Progenitor cell of endocrine pancreas (in vitro differentiated cells): ENCODE measurements around the gene APOLD1. TPM values are rescaled to one million over a fixed set of nuclear protein-coding genes. Genes with fewer than 3 reads are reported as not detected.
"Not testable (repeated sequence)": the region's sequence is repeated elsewhere in the genome, so short reads cannot be mapped to it uniquely, and the experiment has no call there.

Experiments
- DNase-seq: peaks from one replicate; pipeline ENCODE4 v3.0.0; 2021; ENCODE audit warnings: low spot score; ENCODE audit not compliant: unreplicated experiment
- H3K27ac Mint-ChIP-seq: 2 replicates; pipeline ENCODE4 v1.8.0; 2021; ENCODE audit warnings: mild to moderate bottlenecking, moderate library complexity, mixed read lengths
- H3K27me3 Mint-ChIP-seq: 2 replicates; pipeline ENCODE4 v1.8.0; 2021; ENCODE audit warnings: mixed read lengths
- H3K36me3 Mint-ChIP-seq: 2 replicates; pipeline ENCODE4 v1.8.0; 2022; ENCODE audit warnings: mixed read lengths; ENCODE audit not compliant: insufficient read depth
- H3K4me1 Mint-ChIP-seq: 2 replicates; pipeline ENCODE4 v1.8.0; 2021; ENCODE audit warnings: low read depth, mixed read lengths
- H3K4me3 Mint-ChIP-seq: 2 replicates; pipeline ENCODE4 v1.8.0; 2021; ENCODE audit warnings: low read depth, mild to moderate bottlenecking, moderate library complexity, mixed read lengths
- H3K9me3 Mint-ChIP-seq: 2 replicates; pipeline ENCODE4 v1.8.0; 2021; ENCODE audit warnings: low read depth, mixed read lengths
- CTCF ChIP-seq: fragments of 200-600 bp; sonication (generic); IDR thresholded peaks from one replicate; pipeline ENCODE4 v1.5.0; 2021; ENCODE audit warnings: antibody characterized with exemption, mild to moderate bottlenecking; ENCODE audit not compliant: unreplicated experiment
- total RNA-seq: library from RNA; stranded (reverse); gene quantifications from 2 replicates; pipeline ENCODE4 v1.2.1, GENCODE V29; 2021

Gene APOLD1
- total RNA-seq, 1 donor from 2014 or later, result 5.4 TPM

- H3K4me3 Mint-ChIP-seq, result no peak overlapping the region
Measured at GRCh38 chr12:12803186-12803585, 17.7 kb downstream of the APOLD1 start.

DNA sequence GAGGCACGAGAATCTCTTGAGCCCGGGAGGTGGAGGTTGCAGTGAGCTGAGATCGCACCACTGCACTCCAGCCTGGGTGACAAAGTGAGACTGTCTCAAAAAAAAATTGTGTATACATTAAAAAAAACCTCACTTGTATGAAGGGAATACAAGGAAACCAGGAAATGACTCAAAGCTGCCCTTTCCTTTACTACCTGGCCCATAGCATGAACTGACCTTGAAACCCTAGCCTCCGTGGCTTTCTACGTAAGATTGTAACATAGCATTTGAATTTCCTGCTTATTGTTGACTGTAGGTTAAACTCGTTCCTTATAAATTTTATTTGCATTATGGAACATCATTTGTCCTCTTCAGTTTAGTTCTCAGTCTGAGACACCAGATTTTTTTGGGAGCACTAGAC, 18.6 kb downstream of the APOLD1 start:
- Mint-ChIP-seq H3K9me3 (no peaks in the 10 kb centered on the region), H3K36me3 (no peaks in the 10 kb centered on the region), H3K27ac (no peak overlapping the region), H3K4me1 (peaks cover 8% of the 10 kb centered on the region), H3K4me3 (no peak overlapping the region), H3K27me3 (peaks cover 5% of the 10 kb centered on the region)
- no peak for TF ChIP-seq CTCF
- no peak for DNase-seq

More at GRCh38 chr12:12803186-12803585, 17.7 kb downstream of the APOLD1 start:
- Mint-ChIP-seq H3K27me3 (peaks cover 5% of the 10 kb centered on the region), H3K4me1 (peaks cover 5% of the 10 kb centered on the region), H3K27ac (peak overlapping the region; percentile 20), H3K36me3 (no peaks in the 10 kb centered on the region), H3K9me3 (no peaks in the 10 kb centered on the region)
- no peak for TF ChIP-seq CTCF
- DNase-seq, result no peak

DNA sequence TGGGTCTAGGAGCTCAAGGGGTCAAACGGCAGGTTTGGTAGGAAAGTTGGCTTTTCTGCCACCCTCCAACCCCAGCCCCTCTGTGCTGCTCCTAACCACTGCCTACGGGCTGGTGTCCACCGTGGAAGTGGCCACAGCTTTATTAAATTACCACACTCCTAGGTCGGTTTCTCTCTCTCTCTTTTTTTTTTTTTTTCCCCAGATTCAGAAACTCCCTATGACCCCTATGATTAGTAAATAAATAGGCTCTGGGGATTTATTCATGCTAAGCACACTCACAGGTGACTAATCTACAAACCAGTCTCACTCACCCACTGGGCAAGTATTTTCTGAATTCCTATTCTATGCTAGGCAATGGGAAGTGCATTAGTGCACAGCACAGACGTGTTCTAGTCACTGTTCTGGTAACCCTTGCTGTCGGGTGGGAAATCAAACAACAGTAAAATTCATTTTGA, 19.0 kb downstream of the APOLD1 start:
- Mint-ChIP-seq H3K27ac (no peak overlapping the region), H3K4me1 (peaks cover 8% of the 10 kb centered on the region), H3K27me3 (peaks cover 5% of the 10 kb centered on the region), H3K36me3 (no peaks in the 10 kb centered on the region), H3K9me3 (no peaks in the 10 kb centered on the region), H3K4me3 (no peak overlapping the region)
- no peak for DNase-seq
- no peak for TF ChIP-seq CTCF

DNA sequence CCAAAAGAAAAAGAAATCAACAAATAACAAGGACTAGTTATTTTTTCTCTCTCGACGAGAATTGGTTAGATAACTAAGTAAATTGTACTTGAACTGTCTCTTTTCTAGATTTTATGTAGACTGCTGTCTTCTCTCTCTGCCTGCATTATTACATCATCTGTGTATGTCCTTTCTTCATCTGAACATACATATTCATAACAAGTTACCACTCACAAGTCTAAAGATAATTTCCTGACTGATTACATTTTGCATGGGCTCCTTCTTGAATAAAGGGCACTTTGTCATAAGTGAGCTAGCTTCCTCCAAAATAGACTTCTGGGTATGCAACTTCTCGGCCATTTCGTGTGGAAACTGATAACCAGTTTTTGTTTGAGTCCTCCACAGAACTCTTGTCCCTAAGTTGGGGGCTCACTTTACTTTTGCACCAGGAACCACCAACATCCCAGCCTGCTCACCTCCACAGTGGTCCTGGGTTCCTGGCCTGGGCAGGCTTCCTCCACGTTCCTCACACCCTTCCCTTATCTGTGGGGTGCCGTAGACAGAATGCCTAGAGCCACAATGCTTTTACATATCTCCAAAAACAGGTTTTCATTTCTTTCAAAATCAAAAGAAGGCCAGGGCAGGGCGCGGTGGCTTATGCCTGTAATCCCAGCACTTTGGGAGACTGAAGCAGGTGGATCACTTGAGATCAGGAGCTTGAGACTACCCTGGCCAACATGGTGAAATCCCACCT, 21.5 kb downstream of the APOLD1 start:
- H3K36me3 Mint-ChIP-seq, result no peaks in the 10 kb centered on the region
- TF ChIP-seq CTCF, result no peak
- H3K4me3 Mint-ChIP-seq, result no peak overlapping the region
- no peak for DNase-seq
- no peak overlapping the region for H3K27ac Mint-ChIP-seq
- peaks cover 17% of the 10 kb centered on the region for H3K4me1 Mint-ChIP-seq
- no peaks in the 10 kb centered on the region for H3K9me3 Mint-ChIP-seq
- H3K27me3 Mint-ChIP-seq, result peaks cover 5% of the 10 kb centered on the region

GRCh38 chr12:12807517-12807903, 22.1 kb downstream of the APOLD1 start:
- not testable (repeated sequence) for DNase-seq, H3K9me3 Mint-ChIP-seq, H3K27me3 Mint-ChIP-seq, H3K36me3 Mint-ChIP-seq, H3K27ac Mint-ChIP-seq, H3K4me3 Mint-ChIP-seq
- H3K4me1 Mint-ChIP-seq, result peaks cover 17% of the 10 kb centered on the region
